ENCODE data around the gene MYO9B. TPM values are rescaled to one million over a fixed set of nuclear protein-coding genes. Genes with fewer than 3 reads are reported as not detected.
A peak's percentile ranks its signal among the peaks of the same experiment; 100 is the strongest.

The MYO9B gene
- total RNA-seq, 1 experiment from 2014 or later: 74.6 TPM

- DNase-seq (ENCODE audit: low read depth, low spot score) (no peak), ATAC-seq (no peak)
- no peak overlapping the region for H2AFZ ChIP-seq (ENCODE audit: low read depth, low read length, poor library complexity, severe bottlenecking)
- ChIA-PET CTCF (no interaction called here), RAD21 (ENCODE audit: low non-redundant PET in 1 of 2, low total read pairs in 2 of 2, uncharacterized antibody in 2 of 2, unreplicated experiment in 2 of 2) (interaction anchor here in 1 of 2 experiments (0.6 kb wide), 1 partner anchor 310 kb away, joined by 3 read pairs; no protein-coding TSS in a partner anchor), POLR2A (no interaction called here)
- no peaks in the 10 kb centered on the region for H4K20me1 ChIP-seq (ENCODE audit: insufficient read depth)
- H3K9me3 ChIP-seq (ENCODE audit: control insufficient read depth in 1 of 2, insufficient read depth in 1 of 2, low read depth in 1 of 2, low read length in 2 of 2): no peaks in the 10 kb centered on the region
- H3K4me1 ChIP-seq (ENCODE audit: control insufficient read depth in 1 of 2, insufficient read depth in 2 of 2, low read length in 2 of 2): peaks cover 10 to 31% of the 10 kb centered on the region in 2 experiments
- no peaks in the 10 kb centered on the region for H3K27me3 ChIP-seq (ENCODE audit: insufficient read depth, low read length)
- H3K4me2 ChIP-seq (ENCODE audit: low read length): peak overlapping the region; percentile 91
- H3K9me2 ChIP-seq (ENCODE audit: insufficient read depth): no peaks in the 10 kb centered on the region
- H3K36me3 ChIP-seq (ENCODE audit: control insufficient read depth in 1 of 2, insufficient read depth in 2 of 2, low read length in 2 of 2): peaks cover 0 to 3% of the 10 kb centered on the region in 2 experiments; a peak in 1 of 4 replicates
- peak overlapping the region; percentile 97 for H3K9ac ChIP-seq (ENCODE audit: low read length)
- peaks cover 72% of the 10 kb centered on the region for H3K79me2 ChIP-seq (ENCODE audit: insufficient read depth, low read length)
- intact Hi-C loops (cut with micrococcal nuclease): no loop called here
- H3K4me3 ChIP-seq (replicated peaks in 1 of 2; ENCODE audit: low read depth in 1 of 2, low read length in 2 of 2): peak overlapping the region; percentile 67 to 71
- H3K27ac ChIP-seq (ENCODE audit: low read depth, low read length): peak overlapping the region; percentile 59
- no TSS peak for BruUV-seq (replicated peaks)
- TF ChIP-seq ZNF274 (IDR thresholded peaks at IDR 0.05; ENCODE audit: low read depth, low read length): no peak
These were observed 1.5 kb upstream of the MYO9B start for GRCh38 chr19:17073869-17074633.

GRCh38 chr19:17074634-17075034 is 943 bp upstream of the MYO9B start:
- ATAC-seq (no peak), DNase-seq (ENCODE audit: low read depth, low spot score) (no peak)
- H3K9me2 ChIP-seq (ENCODE audit: insufficient read depth): no peaks in the 10 kb centered on the region
- peaks cover 78% of the 10 kb centered on the region for H3K79me2 ChIP-seq (ENCODE audit: insufficient read depth, low read length)
- RAD21 ChIA-PET (ENCODE audit: low non-redundant PET in 1 of 2, low total read pairs in 2 of 2, uncharacterized antibody in 2 of 2, unreplicated experiment in 2 of 2): no interaction called here
- intact Hi-C loops (cut with micrococcal nuclease): loop anchor here (5.0 kb wide), 1 partner anchor 153 kb away; the partner anchor contains the start of gene OCEL1
- peak overlapping the region; percentile 97 for H3K9ac ChIP-seq (ENCODE audit: low read length)
- no peaks in the 10 kb centered on the region for H3K9me3 ChIP-seq (ENCODE audit: control insufficient read depth in 1 of 2, insufficient read depth in 1 of 2, low read depth in 1 of 2, low read length in 2 of 2)
- H3K4me3 ChIP-seq (replicated peaks in 1 of 2; ENCODE audit: low read depth in 1 of 2, low read length in 2 of 2): peak overlapping the region; percentile 67 to 71
- POLR2A ChIA-PET: no interaction called here
- H3K27ac ChIP-seq (ENCODE audit: low read depth, low read length): peak overlapping the region; percentile 59
- peaks cover 11 to 37% of the 10 kb centered on the region in 2 experiments for H3K4me1 ChIP-seq (ENCODE audit: control insufficient read depth in 1 of 2, insufficient read depth in 2 of 2, low read length in 2 of 2)
- peaks cover 0 to 3% of the 10 kb centered on the region in 2 experiments; a peak in 1 of 4 replicates for H3K36me3 ChIP-seq (ENCODE audit: control insufficient read depth in 1 of 2, insufficient read depth in 2 of 2, low read length in 2 of 2)
- peak; percentile 58; the same call in 1 of the 2 replicates for TF ChIP-seq EGR1 (IDR thresholded peaks at IDR 0.05; ENCODE audit: low read depth)
- TF ChIP-seq EZH2 (IDR thresholded peaks at IDR 0.05): no peak
- H3K4me2 ChIP-seq (ENCODE audit: low read length): peak overlapping the region; percentile 91
- BruUV-seq (replicated peaks): TSS peak; percentile 80
- H2AFZ ChIP-seq (ENCODE audit: low read depth, low read length, poor library complexity, severe bottlenecking): no peak overlapping the region
- CTCF ChIA-PET: no interaction called here
- H3K27me3 ChIP-seq (ENCODE audit: insufficient read depth, low read length): no peaks in the 10 kb centered on the region
- H4K20me1 ChIP-seq (ENCODE audit: insufficient read depth): no peaks in the 10 kb centered on the region

All from HCT116 (cell line).